Inflammatory macrophage treated with lipopolysaccharide for 1 hour (primary cell): Measurements from ENCODE around the gene DST.

ENCODE experiments used
- DNase-seq, 2 donors: peaks; one replicate each; pipeline ENCODE4 v3.0.0-alpha.2; 2020 to 2022

Gene DST

GRCh38 chr6:56430629-56431600 is 211.8 kb downstream of the DST start:
- DNase-seq = no peak

GRCh38 chr6:56424542-56425083 is 218.1 kb downstream of the DST start:
- no peak for DNase-seq

GRCh38 chr6:56424064-56424463 is 218.6 kb downstream of the DST start:
- no peak for DNase-seq

- DNase-seq = no peak
Observed at GRCh38 chr6:56420296-56420695, 222.4 kb downstream of the DST start.

- DNase-seq = no peak
Observed at GRCh38 chr6:56419191-56419590, 223.5 kb downstream of the DST start.

- no peak for DNase-seq
Observed at GRCh38 chr6:56417823-56418222, 224.9 kb downstream of the DST start.

GRCh38 chr6:56416247-56416646 is 226.4 kb downstream of the DST start:
- no peak for DNase-seq

- DNase-seq = no peak
Observed at GRCh38 chr6:56408976-56409375, 233.7 kb downstream of the DST start.
